Astrocyte (in vitro differentiated cells and primary cell): ENCODE measurements around the gene HVCN1. TPM values are rescaled to one million over a fixed set of nuclear protein-coding genes. Genes with fewer than 3 reads are reported as not detected.

Experiments
- DNase-seq: peaks from one replicate; pipeline ENCODE4 v3.0.0-alpha.2; 2010; ENCODE audit warnings: low read depth
- FAIRE-seq: peaks from 2 replicates; lab custom pipeline; 2011; peaks lifted over from hg19 to GRCh38; lab: Jason Lieb, UNC
- H2AFZ ChIP-seq: 2 replicates; pipeline ENCODE4 v1.6.0; 2012; ENCODE audit warnings: low read depth, low read length, inconsistent platforms
- H3K27ac ChIP-seq: 2 replicates; pipeline ENCODE4 v1.5.1; 2011; ENCODE audit warnings: low read depth, low read length, inconsistent platforms
- H3K27me3 ChIP-seq: 2 replicates; pipeline ENCODE4 v1.6.0; 2011; ENCODE audit warnings: low read length, inconsistent platforms; ENCODE audit not compliant: insufficient read depth
- H3K36me3 ChIP-seq: 2 replicates; pipeline ENCODE4 v1.5.1; 2011; ENCODE audit warnings: low read length, inconsistent platforms; ENCODE audit not compliant: insufficient read depth
- H3K4me1 ChIP-seq: 2 replicates; pipeline ENCODE4 v1.5.1; 2011; ENCODE audit warnings: low read length, inconsistent platforms; ENCODE audit not compliant: insufficient read depth
- H3K4me2 ChIP-seq: 2 replicates; pipeline ENCODE4 v1.6.0; 2012; ENCODE audit warnings: low read length, inconsistent platforms
- H3K4me3 ChIP-seq: 2 replicates; pipeline ENCODE4 v1.5.1; 2011; ENCODE audit warnings: low read depth, mild to moderate bottlenecking, low read length, inconsistent platforms; ENCODE audit not compliant: insufficient read depth
- H3K79me2 ChIP-seq: 2 replicates; pipeline ENCODE4 v1.6.0; 2012; ENCODE audit warnings: mild to moderate bottlenecking, low read length, inconsistent platforms; ENCODE audit not compliant: insufficient read depth
- H3K9ac ChIP-seq: 2 replicates; pipeline ENCODE4 v1.6.0; 2012; ENCODE audit warnings: mild to moderate bottlenecking, low read length, inconsistent platforms
- H3K9me3 ChIP-seq: 2 replicates; pipeline ENCODE4 v1.5.1; 2012; ENCODE audit warnings: low read depth, mild to moderate bottlenecking, low read length, inconsistent platforms; ENCODE audit not compliant: insufficient read depth
- H4K20me1 ChIP-seq: 2 replicates; pipeline ENCODE4 v1.6.0; 2012; ENCODE audit warnings: low read length, inconsistent platforms; ENCODE audit not compliant: insufficient read depth
- H3K27ac Mint-ChIP-seq: one replicate; pipeline ENCODE4 v1.8.0; 2021; ENCODE audit warnings: mild to moderate bottlenecking, mixed read lengths; ENCODE audit not compliant: unreplicated experiment
- H3K27me3 Mint-ChIP-seq: one replicate; pipeline ENCODE4 v1.8.0; 2021; ENCODE audit warnings: low read depth, mixed read lengths; ENCODE audit not compliant: unreplicated experiment
- H3K36me3 Mint-ChIP-seq: one replicate; pipeline ENCODE4 v1.8.0; 2021; ENCODE audit warnings: low read depth, mixed read lengths; ENCODE audit not compliant: unreplicated experiment
- H3K4me1 Mint-ChIP-seq: one replicate; pipeline ENCODE4 v1.8.0; 2021; ENCODE audit warnings: low read depth, mixed read lengths; ENCODE audit not compliant: unreplicated experiment
- H3K4me3 Mint-ChIP-seq: one replicate; pipeline ENCODE4 v1.8.0; 2021; ENCODE audit warnings: mild to moderate bottlenecking, moderate library complexity, mixed read lengths; ENCODE audit not compliant: unreplicated experiment
- H3K9me3 Mint-ChIP-seq: one replicate; pipeline ENCODE4 v1.8.0; 2021; ENCODE audit warnings: mild to moderate bottlenecking, mixed read lengths; ENCODE audit not compliant: unreplicated experiment
- EZH2 ChIP-seq: IDR thresholded peaks from 2 replicates; pipeline ENCODE4 v1.6.1; 2012; ENCODE audit warnings: mild to moderate bottlenecking, low read length, inconsistent platforms; ENCODE audit not compliant: insufficient read depth
- total RNA-seq: library from RNA; stranded (reverse); gene quantifications from 2 replicates; pipeline ENCODE4 v1.2.1, GENCODE V29; 2021
- TF ChIP-seq, protein P1 (sequence below): IDR thresholded peaks from 2 replicates; pipeline ENCODE4 v1.5.1; 2011; ENCODE audit warnings: low read depth, mild to moderate bottlenecking, inconsistent platforms, low read length, moderate library complexity; ENCODE audit not compliant: insufficient read depth

Gene HVCN1
- total RNA-seq, 1 donor from 2014 or later, result 1.0 TPM

DNA sequence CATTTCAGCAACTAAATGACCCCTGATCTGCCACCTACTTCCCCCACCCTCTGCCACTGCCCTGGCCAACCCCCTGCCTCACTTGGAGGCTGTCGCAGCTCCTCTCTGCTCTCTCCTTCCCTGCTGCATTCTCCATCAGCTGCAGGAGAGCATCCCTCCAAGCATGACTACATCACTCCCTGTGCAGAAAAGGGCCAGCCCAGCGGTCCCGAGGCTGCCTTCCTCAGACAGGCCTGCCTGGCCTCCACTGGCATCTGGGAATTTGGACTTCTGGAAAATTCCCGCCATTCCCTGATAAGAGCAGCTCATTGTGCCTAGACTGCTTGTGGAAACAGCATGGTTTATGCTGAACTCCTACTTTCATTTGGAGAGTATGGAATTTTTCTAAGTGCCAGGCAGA, 12.7 kb downstream of the HVCN1 start:
- TF ChIP-seq EZH2, result no peak
- TF ChIP-seq, protein P1, sequence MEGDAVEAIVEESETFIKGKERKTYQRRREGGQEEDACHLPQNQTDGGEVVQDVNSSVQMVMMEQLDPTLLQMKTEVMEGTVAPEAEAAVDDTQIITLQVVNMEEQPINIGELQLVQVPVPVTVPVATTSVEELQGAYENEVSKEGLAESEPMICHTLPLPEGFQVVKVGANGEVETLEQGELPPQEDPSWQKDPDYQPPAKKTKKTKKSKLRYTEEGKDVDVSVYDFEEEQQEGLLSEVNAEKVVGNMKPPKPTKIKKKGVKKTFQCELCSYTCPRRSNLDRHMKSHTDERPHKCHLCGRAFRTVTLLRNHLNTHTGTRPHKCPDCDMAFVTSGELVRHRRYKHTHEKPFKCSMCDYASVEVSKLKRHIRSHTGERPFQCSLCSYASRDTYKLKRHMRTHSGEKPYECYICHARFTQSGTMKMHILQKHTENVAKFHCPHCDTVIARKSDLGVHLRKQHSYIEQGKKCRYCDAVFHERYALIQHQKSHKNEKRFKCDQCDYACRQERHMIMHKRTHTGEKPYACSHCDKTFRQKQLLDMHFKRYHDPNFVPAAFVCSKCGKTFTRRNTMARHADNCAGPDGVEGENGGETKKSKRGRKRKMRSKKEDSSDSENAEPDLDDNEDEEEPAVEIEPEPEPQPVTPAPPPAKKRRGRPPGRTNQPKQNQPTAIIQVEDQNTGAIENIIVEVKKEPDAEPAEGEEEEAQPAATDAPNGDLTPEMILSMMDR, result no peak
- DNase-seq (no peak), FAIRE-seq (no peak)
- Histone ChIP-seq H3K4me3 (no peak overlapping the region), H3K36me3 (no peaks in the 10 kb centered on the region), H3K27me3 (no peaks in the 10 kb centered on the region), H3K27ac (no peak overlapping the region), H3K4me1 (no peaks in the 10 kb centered on the region), H4K20me1 (no peaks in the 10 kb centered on the region), H3K9me3 (no peaks in the 10 kb centered on the region), H3K9ac (no peak overlapping the region), H3K79me2 (no peaks in the 10 kb centered on the region), H2AFZ (no peak overlapping the region), H3K4me2 (no peak overlapping the region)
- Mint-ChIP-seq H3K4me3 (no peak overlapping the region), H3K36me3 (peaks cover 3% of the 10 kb centered on the region), H3K27ac (no peak overlapping the region), H3K9me3 (peaks cover 9% of the 10 kb centered on the region), H3K4me1 (peaks cover 7% of the 10 kb centered on the region), H3K27me3 (peaks cover 21% of the 10 kb centered on the region)

DNA sequence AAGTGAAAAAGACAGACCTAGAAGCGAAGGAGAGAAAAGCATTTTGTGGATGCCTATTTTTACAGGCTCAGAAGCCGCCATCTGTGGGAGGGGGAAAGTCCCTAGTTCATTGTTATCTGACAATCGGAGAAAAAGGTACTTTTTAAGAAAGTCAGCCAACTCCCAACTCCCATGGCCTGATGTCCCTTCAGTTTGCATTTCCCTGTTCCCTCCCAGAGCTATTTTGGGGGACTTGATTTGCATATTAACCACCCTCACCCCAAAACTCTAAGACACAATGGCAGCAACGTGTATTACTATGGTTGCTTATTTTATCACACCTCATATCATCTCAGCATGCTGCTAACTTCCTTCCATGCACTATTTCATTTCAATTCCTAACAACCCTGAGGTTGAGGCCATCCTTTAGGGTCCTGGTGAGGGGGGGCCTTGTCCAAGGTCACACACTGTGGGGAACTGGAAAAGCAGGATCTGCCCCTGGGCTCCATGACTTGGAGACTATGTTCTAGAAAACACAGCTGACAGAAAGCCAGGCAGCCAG, 18.7 kb downstream of the HVCN1 start:
- H3K27me3 ChIP-seq, result no peaks in the 10 kb centered on the region
- no peaks in the 10 kb centered on the region for H3K4me1 ChIP-seq
- no peak overlapping the region for H3K4me3 ChIP-seq
- DNase-seq (no peak), FAIRE-seq (no peak)
- H3K9me3 ChIP-seq, result no peaks in the 10 kb centered on the region
- H3K4me2 ChIP-seq, result no peak overlapping the region
- no peak overlapping the region for H2AFZ ChIP-seq
- H3K9me3 Mint-ChIP-seq, result peaks cover 26% of the 10 kb centered on the region
- no peaks in the 10 kb centered on the region for H3K36me3 ChIP-seq
- no peak overlapping the region for H3K27ac ChIP-seq
- H3K79me2 ChIP-seq, result no peaks in the 10 kb centered on the region
- no peak overlapping the region for H3K4me3 Mint-ChIP-seq
- peaks cover 20% of the 10 kb centered on the region for H3K27me3 Mint-ChIP-seq
- TF ChIP-seq, protein P1, result no peak
- TF ChIP-seq EZH2, result no peak
- H3K36me3 Mint-ChIP-seq, result peaks cover 5% of the 10 kb centered on the region
- H3K9ac ChIP-seq, result no peak overlapping the region
- H3K4me1 Mint-ChIP-seq, result no peaks in the 10 kb centered on the region
- H4K20me1 ChIP-seq, result no peaks in the 10 kb centered on the region
- no peak overlapping the region for H3K27ac Mint-ChIP-seq

DNA sequence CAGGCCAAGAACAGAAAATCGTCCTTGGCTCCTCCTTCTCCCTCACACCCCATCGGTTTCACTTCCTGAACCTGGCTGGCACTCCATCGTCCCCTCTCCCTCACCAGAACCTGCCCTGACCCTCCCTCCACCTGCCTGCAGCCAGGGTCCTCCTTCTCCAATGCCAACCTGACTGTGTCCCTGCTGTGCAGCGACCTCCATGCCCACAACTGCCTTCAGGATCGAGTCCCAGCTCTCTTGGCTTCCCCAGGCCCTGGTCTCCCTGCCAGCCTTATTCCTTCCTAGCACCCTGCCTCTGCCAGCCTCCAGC, 19.8 kb downstream of the HVCN1 start:
- Histone ChIP-seq H3K4me1 (no peaks in the 10 kb centered on the region), H3K9me3 (no peaks in the 10 kb centered on the region), H3K79me2 (no peaks in the 10 kb centered on the region), H3K36me3 (no peaks in the 10 kb centered on the region), H3K27ac (no peak overlapping the region), H2AFZ (no peak overlapping the region), H3K27me3 (no peaks in the 10 kb centered on the region), H3K9ac (no peak overlapping the region), H4K20me1 (no peaks in the 10 kb centered on the region), H3K4me2 (no peak overlapping the region), H3K4me3 (no peak overlapping the region)
- peaks cover 25% of the 10 kb centered on the region for H3K9me3 Mint-ChIP-seq
- DNase-seq (no peak), FAIRE-seq (no peak)
- no peaks in the 10 kb centered on the region for H3K4me1 Mint-ChIP-seq
- H3K27me3 Mint-ChIP-seq, result peaks cover 20% of the 10 kb centered on the region
- peaks cover 3% of the 10 kb centered on the region for H3K36me3 Mint-ChIP-seq
- no peak overlapping the region for H3K4me3 Mint-ChIP-seq
- TF ChIP-seq EZH2, result no peak
- TF ChIP-seq, protein P1, result no peak
- no peak overlapping the region for H3K27ac Mint-ChIP-seq
